Brain pericyte (primary cell): ENCODE results near the gene CDKAL1.
"Not testable (repeated sequence)": the region's sequence is repeated elsewhere in the genome, so short reads cannot be mapped to it uniquely, and the experiment has no call there.

Source experiments
- DNase-seq: peaks from one replicate; pipeline ENCODE4 v3.0.0-alpha.2; 2012; ENCODE audit warnings: low read depth, low spot score

Gene CDKAL1

DNA sequence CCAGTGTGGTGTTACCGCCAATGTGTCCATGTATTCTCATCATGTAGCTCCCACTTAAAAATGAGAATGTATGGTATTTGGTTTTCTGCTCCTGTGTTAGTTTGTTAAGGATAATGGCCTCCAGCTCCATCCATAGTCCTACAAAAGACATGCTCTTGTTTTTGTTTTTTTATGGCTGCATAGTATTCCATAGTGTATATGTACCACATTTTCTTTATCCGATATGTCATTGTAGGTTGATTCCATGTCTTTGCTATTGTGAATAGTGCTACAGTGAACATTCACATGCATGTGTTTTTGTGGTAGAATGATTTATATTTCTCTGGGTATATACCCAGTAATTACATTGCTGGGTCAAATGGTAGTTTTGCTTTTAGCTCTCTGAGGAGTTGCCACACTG, 207.2 kb downstream of the CDKAL1 start:
- DNase-seq: no peak

- no peak for DNase-seq
Measured at GRCh38 chr6:20744911-20745557, 210.8 kb downstream of the CDKAL1 start.

- no peak for DNase-seq
Measured at GRCh38 chr6:20746024-20746423, 211.8 kb downstream of the CDKAL1 start.

- no peak for DNase-seq
Measured at GRCh38 chr6:20746805-20747558, 212.7 kb downstream of the CDKAL1 start.

DNA sequence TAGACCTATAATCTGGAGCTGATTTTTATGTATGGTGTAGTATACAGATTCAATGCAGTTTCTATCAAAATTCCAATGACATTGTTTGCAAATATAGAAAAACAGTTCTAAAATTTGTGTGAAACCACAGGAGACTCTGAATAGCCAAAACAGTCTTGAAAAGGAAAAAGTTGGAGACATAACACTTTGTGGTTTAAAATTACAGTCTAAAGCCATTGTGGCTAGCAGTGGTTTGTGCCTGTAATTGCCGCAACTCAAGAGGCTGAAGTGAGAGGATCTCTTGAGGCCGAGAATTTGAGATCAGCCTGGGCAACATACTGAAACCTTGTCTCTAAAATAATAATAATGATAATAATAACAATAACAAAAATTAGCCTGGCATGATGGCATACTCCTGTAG, 213.7 kb downstream of the CDKAL1 start:
- DNase-seq: no peak

- no peak for DNase-seq
Measured at GRCh38 chr6:20751293-20751935, 217.2 kb downstream of the CDKAL1 start.

DNA sequence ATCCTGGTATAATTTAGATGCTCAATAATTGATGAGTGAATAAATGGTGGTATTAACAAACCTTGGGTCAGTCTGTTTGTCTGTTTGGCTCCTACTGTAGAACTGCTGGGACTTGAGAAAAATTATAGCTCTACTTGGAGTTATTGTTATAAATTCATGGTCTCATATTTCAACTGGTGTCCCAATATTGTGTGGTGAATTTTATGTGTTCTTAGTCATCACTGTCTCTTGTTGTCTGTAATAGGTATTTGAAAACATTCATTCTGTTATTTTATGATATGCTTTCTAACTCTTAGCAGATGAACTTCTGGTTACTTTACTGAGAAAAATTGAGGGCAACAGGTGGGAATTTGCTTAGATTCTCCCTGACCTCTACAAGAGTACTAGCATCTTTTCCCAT, 221.4 kb downstream of the CDKAL1 start:
- DNase-seq: no peak

DNA sequence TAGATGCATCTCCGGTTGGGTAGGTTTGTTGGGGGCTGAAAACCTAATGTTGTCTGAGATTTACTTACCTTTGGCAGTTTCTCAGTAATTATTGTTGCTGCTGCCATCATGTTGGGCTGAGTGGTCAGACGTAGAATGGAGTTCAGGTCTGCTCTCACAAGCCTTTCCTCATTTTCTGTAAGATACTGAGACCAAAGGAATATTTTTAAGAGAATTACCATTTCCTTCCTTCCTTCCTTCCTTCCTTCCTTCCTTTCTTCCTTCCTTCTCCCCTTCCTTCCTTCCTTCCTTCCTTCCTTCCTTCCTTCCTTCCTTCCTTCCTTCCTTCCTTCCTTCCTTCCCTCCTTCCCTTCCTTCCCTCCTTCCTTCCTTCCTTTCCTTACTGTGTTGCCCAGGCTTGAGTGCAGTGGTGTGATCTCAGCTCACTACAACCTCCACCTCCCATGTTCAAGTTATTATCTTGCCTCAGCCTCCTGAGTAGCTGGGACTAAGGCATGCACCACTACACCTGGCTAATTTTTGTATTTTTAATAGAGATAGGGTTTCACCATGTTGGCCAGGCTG, 222.4 kb downstream of the CDKAL1 start:
- DNase-seq: not testable (repeated sequence)

DNA sequence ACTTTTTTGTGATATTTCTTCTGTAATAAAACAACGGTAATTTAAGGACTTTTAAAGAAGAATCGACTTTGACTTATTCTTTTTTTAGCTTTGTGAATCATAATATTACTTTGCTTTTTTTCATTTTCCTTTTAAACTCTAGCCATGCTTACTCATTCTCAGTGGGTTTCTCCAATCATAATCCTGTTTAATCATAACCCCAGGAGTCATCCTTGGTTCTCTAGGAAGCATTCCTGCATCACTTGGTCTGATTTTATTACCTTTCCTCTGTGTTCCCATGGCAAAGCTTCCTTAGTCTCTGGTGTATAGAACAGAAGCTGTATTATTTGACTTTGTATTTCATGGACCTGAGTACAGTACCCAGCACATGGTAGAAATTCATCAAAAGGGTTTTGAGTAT, 223.5 kb downstream of the CDKAL1 start:
- no peak for DNase-seq

GRCh38 chr6:20763296-20763695, 229.0 kb downstream of the CDKAL1 start:
- no peak for DNase-seq

- no peak for DNase-seq
Measured at GRCh38 chr6:20769631-20770030, 235.4 kb downstream of the CDKAL1 start.

DNA sequence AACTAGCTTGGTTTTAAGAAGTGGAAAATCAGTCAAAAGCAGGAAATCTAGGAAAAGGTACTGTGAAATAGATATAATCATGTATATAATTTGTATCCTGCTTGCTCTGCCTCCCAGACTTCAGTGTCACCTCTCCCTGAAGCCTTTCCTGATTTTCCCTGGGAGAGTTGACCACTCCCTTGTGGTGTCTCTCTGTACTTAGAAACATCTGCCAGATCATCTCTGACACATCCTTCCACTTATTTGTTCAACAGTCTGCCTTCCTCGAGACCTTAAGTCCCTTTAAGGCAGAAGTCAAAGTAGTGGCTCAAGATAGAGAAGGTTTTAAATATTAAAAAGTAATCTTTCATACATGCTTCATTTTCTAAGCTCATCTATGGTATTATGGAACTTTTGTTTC, 236.5 kb downstream of the CDKAL1 start:
- DNase-seq: no peak

- no peak for DNase-seq
Measured at GRCh38 chr6:20771409-20771808, 237.2 kb downstream of the CDKAL1 start.

- no peak for DNase-seq
Measured at GRCh38 chr6:20773822-20774221, 239.6 kb downstream of the CDKAL1 start.

DNA sequence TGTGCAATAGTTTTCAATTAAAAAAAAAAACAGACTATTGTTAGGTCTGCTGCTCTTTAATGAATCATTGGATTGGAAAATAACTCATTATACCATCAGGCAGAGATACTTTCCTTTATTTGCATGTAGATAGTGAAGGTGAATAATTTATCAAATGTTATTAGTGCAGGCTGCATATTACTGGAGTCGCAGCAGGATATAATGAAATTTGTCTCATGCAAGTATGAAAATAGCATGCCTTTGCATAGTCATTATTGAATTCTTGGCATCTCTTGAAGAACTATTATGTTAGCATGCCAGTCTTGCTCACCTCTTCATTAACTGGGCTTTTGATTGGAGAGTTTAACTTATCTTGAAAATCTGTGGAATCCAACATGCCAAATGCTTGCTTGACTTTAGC, 241.7 kb downstream of the CDKAL1 start:
- DNase-seq: no peak

- DNase-seq: no peak
Measured at GRCh38 chr6:20777801-20778200, 243.5 kb downstream of the CDKAL1 start.

DNA sequence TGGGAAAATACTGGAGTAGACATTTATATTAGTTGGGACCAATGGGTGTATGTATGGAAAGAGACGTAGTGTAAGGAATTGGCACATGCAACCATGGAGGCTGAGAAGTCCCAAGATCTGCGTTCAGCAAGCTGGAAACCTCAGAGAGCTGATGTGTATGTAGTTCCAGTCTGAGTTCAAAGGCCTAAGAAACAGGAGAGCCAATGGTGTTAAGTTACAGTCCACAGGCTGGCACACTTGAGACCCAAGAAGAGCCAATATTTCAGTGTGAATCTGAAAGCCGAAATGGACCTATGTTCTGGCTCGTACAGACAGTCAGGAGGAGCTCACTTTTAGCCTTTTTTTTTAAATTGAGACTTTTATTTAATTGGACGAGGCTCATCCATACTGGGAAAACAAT, 244.2 kb downstream of the CDKAL1 start:
- no peak for DNase-seq

GRCh38 chr6:20778912-20779311, 244.7 kb downstream of the CDKAL1 start:
- DNase-seq: no peak

GRCh38 chr6:20789162-20789561, 254.9 kb downstream of the CDKAL1 start:
- no peak for DNase-seq

- DNase-seq: no peak
Measured at GRCh38 chr6:20790032-20790791, 256.0 kb downstream of the CDKAL1 start.

GRCh38 chr6:20791074-20791473, 256.8 kb downstream of the CDKAL1 start:
- no peak for DNase-seq

- DNase-seq: peak; percentile 62
Measured at GRCh38 chr6:20791944-20792343, 257.7 kb downstream of the CDKAL1 start.
